HepG2 (cell line): ENCODE data around the gene ZFR2. TPM values are rescaled to one million over a fixed set of nuclear protein-coding genes. Genes with fewer than 3 reads are reported as not detected.
A peak's percentile ranks its signal among the peaks of the same experiment; 100 is the strongest.

Experiments
- ATF4 ChIP-seq, 2 experiments: fragments of 450-650 bp in 1 of 2; sonication (generic) in 1 of 2; formaldehyde crosslinking; IDR thresholded peaks; 2 replicates each; pipeline versions ENCODE4 v1.5.0 to v1.8.0; 2020 to 2022; ENCODE audit warnings: mild to moderate bottlenecking in 1 of 2, missing genetic modification reagents in 1 of 2
- CEBPG ChIP-seq: IDR thresholded peaks from 2 replicates; pipeline ENCODE4 v1.6.1; 2016
- ERF ChIP-seq: IDR thresholded peaks from 2 replicates; pipeline ENCODE4 v1.6.1; 2018; ENCODE audit warnings: missing biosample characterization, missing genetic modification reagents
- GTF2F1 ChIP-seq: fragments of 150-350 bp; IDR thresholded peaks from 2 replicates; pipeline ENCODE4 v1.6.1; 2014; ENCODE audit warnings: low read length
- JARID2 ChIP-seq: sonication (generic); formaldehyde crosslinking; IDR thresholded peaks from 2 replicates; pipeline ENCODE4 v1.8.1; 2023; ENCODE audit warnings: missing genetic modification reagents, inconsistent platforms; ENCODE audit not compliant: insufficient replicate concordance
- MTF2 ChIP-seq: sonication (generic); formaldehyde crosslinking; IDR thresholded peaks from 2 replicates; pipeline ENCODE4 v1.5.0; 2020; ENCODE audit warnings: missing genetic modification reagents, borderline replicate concordance
- NR2F1 ChIP-seq, 2 experiments: fragments of 450-650 bp in 1 of 2; formaldehyde crosslinking in 1 of 2; IDR thresholded peaks; 2 replicates each; pipeline versions ENCODE4 v1.5.0 to v1.6.1; 2016 to 2020; ENCODE audit warnings: mild to moderate bottlenecking in 1 of 2, missing compliant biosample characterization in 1 of 2, missing genetic modification reagents in 1 of 2, moderate library complexity in 1 of 2
- PAXIP1 ChIP-seq: sonication (generic); formaldehyde crosslinking; conservative IDR thresholded peaks from 2 replicates; pipeline ENCODE4 v1.4.0; 2020; ENCODE audit warnings: mild to moderate bottlenecking, missing genetic modification reagents, moderate library complexity
- PPARG ChIP-seq: conservative IDR thresholded peaks from 2 replicates; pipeline ENCODE4 v1.6.1; 2016; ENCODE audit warnings: missing biosample characterization, missing genetic modification reagents
- REL ChIP-seq: sonication (generic); formaldehyde crosslinking; conservative IDR thresholded peaks from 2 replicates; pipeline ENCODE4 v1.8.0; 2022; ENCODE audit warnings: mild to moderate bottlenecking, missing genetic modification reagents, moderate library complexity
- SAFB2 ChIP-seq: sonication (generic); formaldehyde crosslinking; IDR thresholded peaks from 2 replicates; pipeline ENCODE4 v1.5.1; 2020; ENCODE audit warnings: missing genetic modification reagents, low read depth, mild to moderate bottlenecking, borderline replicate concordance
- SRSF1 ChIP-seq: fragments of 200-400 bp; formaldehyde crosslinking; optimal IDR thresholded peaks from 2 replicates; pipeline ENCODE3; 2017; ENCODE audit warnings: mild to moderate bottlenecking, low read depth, low read length, moderate library complexity
- TEF ChIP-seq: sonication (generic); formaldehyde crosslinking; IDR thresholded peaks from 2 replicates; pipeline ENCODE4 v1.5.0; 2020; ENCODE audit warnings: missing genetic modification reagents
- ZNF12 ChIP-seq: sonication (generic); formaldehyde crosslinking; IDR thresholded peaks from 2 replicates; pipeline ENCODE4 v1.5.0; 2020; ENCODE audit warnings: missing genetic modification reagents
- ZNF496 ChIP-seq: sonication (generic); formaldehyde crosslinking; IDR thresholded peaks from 2 replicates; pipeline ENCODE4 v1.8.1; 2023; ENCODE audit warnings: mild to moderate bottlenecking, moderate library complexity, missing genetic modification reagents; ENCODE audit not compliant: insufficient replicate concordance
- ZNF761 ChIP-seq: sonication (generic); formaldehyde crosslinking; conservative IDR thresholded peaks from 2 replicates; pipeline ENCODE4 v1.4.0; 2020; ENCODE audit warnings: mild to moderate bottlenecking, missing genetic modification reagents
- polyA plus RNA-seq, 8 experiments: library from polyadenylated mRNA; depleted of rRNA in 3 of 8; stranded (reverse) in 7 of 8; unstranded in 1 of 8; fragments of >200 nt; fragmentation: Illumina TruSeq in 4 of 8; extraction: Trizol in 4 of 8; gene quantifications; 2 replicates each; pipeline versions ENCODE4 v1.2.1 to v1.2.3, GENCODE V29; 2011 to 2016; ENCODE audit warnings: low read depth in 4 of 8, missing spikeins in 1 of 8, mixed read lengths in 1 of 8; ENCODE audit not compliant: insufficient read depth in 1 of 8
- total RNA-seq, 5 experiments: library from RNA; depleted of rRNA; stranded (reverse); fragments of >200 nt; fragmentation: Illumina TruSeq; extraction: Trizol; gene quantifications; 2 replicates each; pipeline ENCODE4 v1.2.3, GENCODE V29; 2016; ENCODE audit warnings: low read depth in 1 of 5
- TF ChIP-seq, protein P1 (sequence below): sonication (generic); formaldehyde crosslinking; IDR thresholded peaks from 2 replicates; pipeline ENCODE4 v1.4.0; 2020; ENCODE audit warnings: mild to moderate bottlenecking, missing genetic modification reagents, borderline replicate concordance
- TF ChIP-seq, protein P2 (sequence below): sonication (generic); formaldehyde crosslinking; IDR thresholded peaks from 2 replicates; pipeline ENCODE4 v1.4.0; 2020; ENCODE audit warnings: missing genetic modification reagents, mild to moderate bottlenecking, borderline replicate concordance

The ZFR2 gene
- total and polyA plus RNA-seq, 2 of the 13 experiments (the other 11 are each of a cell fraction or from before 2014, with no cell fraction given): 0.37 to 0.69 TPM

DNA sequence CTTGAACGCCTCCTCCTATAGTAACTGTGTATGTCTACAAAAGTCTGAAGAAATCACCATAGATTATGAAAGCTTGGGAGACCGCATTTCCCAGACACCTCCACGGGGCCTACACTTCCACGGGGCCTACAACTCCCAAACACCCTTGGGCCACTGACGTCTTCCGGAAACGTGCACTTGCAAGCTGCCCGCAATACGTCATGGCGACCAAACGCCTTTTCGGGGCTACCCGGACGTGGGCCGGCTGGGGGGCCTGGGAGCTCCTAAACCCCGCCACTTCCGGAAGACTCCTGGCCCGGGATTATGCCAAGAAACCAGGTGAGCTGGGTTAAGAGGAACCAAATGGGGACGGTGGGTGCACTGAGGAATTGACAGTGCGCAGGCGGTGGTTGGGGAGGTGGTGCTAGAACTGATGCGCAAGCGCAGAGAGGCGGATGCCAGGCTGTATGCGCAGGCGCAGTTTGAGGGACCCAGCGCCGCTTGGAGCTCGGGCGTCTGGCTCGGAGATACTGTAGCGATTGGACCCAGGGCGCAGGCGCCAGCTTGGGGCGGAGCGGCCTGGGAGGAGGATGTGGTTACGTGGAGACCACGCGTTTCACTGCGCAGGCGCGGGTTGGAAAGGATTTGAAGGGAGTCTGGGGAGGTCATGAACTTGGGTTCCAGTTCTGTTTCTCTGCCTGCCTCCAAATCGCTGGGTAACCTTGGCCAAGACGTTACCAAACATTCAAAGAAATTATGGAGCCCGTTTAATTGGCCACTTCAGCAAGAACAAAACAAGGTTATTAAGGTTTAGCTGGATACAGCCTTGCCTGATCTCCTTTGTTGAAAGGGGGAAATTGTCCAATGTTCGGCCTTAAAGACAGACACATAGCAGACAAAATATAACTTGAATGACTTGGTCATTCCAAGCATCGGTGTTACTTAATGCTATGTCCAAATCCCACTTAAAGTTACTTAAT lies 106.1 kb downstream of the ZFR2 start, which contains the start of gene MRPL54 (continued):
- TF ChIP-seq ATF4 (CRISPR knock-in tag; IDR thresholded peaks at IDR 0.05) (peak in 1 of 2 experiments; percentile 80; a peak in 2 of 4 replicates), REL (CRISPR knock-in tag) (no peak), CEBPG (CRISPR knock-in tag) (peak; percentile 59; the same call in 1 of the 2 replicates), SRSF1 (no peak), TEF (no peak), ERF (peak; percentile 44; the same call in 1 of the 2 replicates), PPARG (CRISPR knock-in tag) (no peak), SAFB2 (CRISPR knock-in tag) (no peak), ZNF496 (no peak), PAXIP1 (CRISPR knock-in tag) (no peak), ZNF761 (CRISPR knock-in tag) (no peak), MTF2 (CRISPR knock-in tag) (no peak), NR2F1 (CRISPR knock-in tag; IDR thresholded peaks at IDR 0.05) (no peak; a peak in 1 of 4 replicates), JARID2 (no peak), GTF2F1 (peak; percentile 82; the same call in 1 of the 2 replicates), ZNF12 (CRISPR knock-in tag) (no peak)
- TF ChIP-seq, protein P1, sequence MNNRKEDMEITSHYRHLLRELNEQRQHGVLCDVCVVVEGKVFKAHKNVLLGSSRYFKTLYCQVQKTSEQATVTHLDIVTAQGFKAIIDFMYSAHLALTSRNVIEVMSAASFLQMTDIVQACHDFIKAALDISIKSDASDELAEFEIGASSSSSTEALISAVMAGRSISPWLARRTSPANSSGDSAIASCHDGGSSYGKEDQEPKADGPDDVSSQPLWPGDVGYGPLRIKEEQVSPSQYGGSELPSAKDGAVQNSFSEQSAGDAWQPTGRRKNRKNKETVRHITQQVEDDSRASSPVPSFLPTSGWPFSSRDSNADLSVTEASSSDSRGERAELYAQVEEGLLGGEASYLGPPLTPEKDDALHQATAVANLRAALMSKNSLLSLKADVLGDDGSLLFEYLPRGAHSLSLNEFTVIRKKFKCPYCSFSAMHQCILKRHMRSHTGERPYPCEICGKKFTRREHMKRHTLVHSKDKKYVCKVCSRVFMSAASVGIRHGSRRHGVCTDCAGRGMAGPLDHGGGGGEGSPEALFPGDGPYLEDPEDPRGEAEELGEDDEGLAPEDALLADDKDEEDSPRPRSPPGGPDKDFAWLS: no peak
- TF ChIP-seq, protein P2, sequence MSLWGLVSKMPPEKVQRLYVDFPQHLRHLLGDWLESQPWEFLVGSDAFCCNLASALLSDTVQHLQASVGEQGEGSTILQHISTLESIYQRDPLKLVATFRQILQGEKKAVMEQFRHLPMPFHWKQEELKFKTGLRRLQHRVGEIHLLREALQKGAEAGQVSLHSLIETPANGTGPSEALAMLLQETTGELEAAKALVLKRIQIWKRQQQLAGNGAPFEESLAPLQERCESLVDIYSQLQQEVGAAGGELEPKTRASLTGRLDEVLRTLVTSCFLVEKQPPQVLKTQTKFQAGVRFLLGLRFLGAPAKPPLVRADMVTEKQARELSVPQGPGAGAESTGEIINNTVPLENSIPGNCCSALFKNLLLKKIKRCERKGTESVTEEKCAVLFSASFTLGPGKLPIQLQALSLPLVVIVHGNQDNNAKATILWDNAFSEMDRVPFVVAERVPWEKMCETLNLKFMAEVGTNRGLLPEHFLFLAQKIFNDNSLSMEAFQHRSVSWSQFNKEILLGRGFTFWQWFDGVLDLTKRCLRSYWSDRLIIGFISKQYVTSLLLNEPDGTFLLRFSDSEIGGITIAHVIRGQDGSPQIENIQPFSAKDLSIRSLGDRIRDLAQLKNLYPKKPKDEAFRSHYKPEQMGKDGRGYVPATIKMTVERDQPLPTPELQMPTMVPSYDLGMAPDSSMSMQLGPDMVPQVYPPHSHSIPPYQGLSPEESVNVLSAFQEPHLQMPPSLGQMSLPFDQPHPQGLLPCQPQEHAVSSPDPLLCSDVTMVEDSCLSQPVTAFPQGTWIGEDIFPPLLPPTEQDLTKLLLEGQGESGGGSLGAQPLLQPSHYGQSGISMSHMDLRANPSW: 0 out of 2 replicates have a peak, but pooled peaks have one; percentile 26
